Mucosa of stomach (tissue), 1 donor: ENCODE data around the gene NR2F2.

Experiments used
- H3K27me3 ChIP-seq: one replicate; pipeline ENCODE4 v1.7.0; 2013; ENCODE audit warnings: mild to moderate bottlenecking, low read length; ENCODE audit not compliant: control insufficient read depth, insufficient read depth
- H3K36me3 ChIP-seq: one replicate; pipeline ENCODE4 v1.7.0; 2013; ENCODE audit warnings: low read length; ENCODE audit not compliant: control insufficient read depth, insufficient read depth
- H3K4me1 ChIP-seq: one replicate; pipeline ENCODE4 v1.7.0; 2013; ENCODE audit warnings: mild to moderate bottlenecking, low read length; ENCODE audit not compliant: control insufficient read depth, insufficient read depth
- H3K4me3 ChIP-seq: one replicate; pipeline ENCODE4 v1.7.0; 2013; ENCODE audit warnings: low read length
- H3K9ac ChIP-seq: one replicate; pipeline ENCODE4 v1.7.0; 2013; ENCODE audit warnings: mild to moderate bottlenecking, low read length, moderate library complexity
- H3K9me3 ChIP-seq: one replicate; pipeline ENCODE4 v1.7.0; 2013; ENCODE audit warnings: mild to moderate bottlenecking, low read length, moderate library complexity; ENCODE audit not compliant: control insufficient read depth
- donor health status: Pancreatic carcinoma.

Gene NR2F2

DNA sequence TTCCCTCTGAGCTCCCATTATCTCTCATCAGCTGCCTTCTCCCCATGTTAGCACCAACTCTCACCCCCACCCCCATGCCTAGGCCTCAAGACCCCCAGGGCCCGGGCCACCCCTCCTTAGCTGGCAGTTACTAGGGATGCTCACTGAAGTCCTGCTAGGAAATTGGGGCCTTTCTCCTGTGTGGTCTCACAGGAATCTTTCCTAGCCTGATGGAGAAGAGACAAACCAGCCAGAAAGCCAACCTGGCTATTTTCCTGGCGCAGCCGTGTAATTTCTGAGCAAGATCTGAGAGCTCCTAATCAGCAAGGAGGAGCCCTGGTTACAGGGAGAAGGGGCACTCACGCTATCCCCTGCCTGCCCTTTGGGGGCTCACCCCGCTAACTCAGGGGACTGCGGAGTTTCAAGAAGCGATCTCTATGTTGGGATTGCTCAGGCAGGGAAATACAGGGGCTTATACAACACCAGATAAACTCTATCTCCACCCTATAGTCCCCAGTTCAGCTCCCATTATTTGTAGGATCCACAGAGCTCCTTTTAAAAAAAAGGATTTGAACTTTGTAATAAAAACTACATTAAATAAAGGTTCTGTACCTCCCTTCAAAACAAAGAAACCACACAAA lies 25.2 kb downstream of the NR2F2 start:
- H3K4me1 ChIP-seq: peaks cover 31% of the 10 kb centered on the region
- H3K4me3 ChIP-seq: no peak overlapping the region
- H3K36me3 ChIP-seq: no peaks in the 10 kb centered on the region
- H3K9me3 ChIP-seq: no peaks in the 10 kb centered on the region
- no peak overlapping the region for H3K9ac ChIP-seq
- H3K27me3 ChIP-seq: peaks cover 55% of the 10 kb centered on the region

DNA sequence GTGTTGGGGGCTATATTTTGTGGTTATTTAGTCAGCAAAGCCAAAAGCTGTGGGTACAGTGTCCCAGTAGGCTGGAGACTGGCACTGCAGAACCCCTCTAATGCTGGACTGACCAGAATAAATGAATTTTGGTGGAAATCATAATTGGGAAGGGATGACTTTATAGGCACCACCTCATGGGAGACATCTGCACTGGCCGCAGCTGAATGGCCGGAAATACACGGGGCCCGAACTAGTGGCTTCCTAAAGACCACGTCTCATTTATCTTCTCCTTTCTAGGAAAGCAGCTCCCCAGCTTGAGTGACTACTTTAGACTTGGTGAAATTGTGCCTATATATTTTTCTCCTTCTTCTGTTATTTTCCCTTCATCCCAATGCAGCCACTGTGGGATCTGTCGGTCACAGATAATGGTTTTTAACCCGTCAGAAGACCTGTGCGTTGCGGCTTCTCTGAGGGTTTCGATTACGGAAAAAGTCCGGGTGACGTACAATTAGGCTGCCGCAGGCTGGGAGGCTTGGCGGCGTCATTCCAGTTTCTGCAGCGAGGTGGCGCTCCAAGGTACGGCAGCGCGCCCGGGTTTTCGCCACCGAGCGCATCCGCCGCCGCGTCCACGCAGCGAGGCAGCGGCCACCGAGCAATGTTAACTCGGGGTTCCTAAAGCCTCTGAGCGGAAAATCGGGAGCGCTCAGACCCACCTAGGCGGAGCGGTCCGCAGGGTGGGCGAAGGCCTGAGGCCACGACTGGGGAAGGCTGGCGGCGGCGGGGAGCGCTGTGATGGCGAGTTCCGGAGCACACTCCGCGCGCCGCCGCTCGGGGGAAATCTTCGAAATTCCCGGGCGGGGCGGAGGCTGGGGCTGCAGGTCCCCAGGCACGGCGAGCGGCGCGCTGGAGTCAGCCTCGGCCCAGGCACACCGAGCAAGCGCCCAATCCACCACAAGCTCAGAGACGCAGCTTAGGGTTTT lies 26.3 kb downstream of the NR2F2 start:
- H3K4me3 ChIP-seq: peak overlapping the region; percentile 46
- peaks cover 66% of the 10 kb centered on the region for H3K27me3 ChIP-seq
- peaks cover 31% of the 10 kb centered on the region for H3K4me1 ChIP-seq
- no peaks in the 10 kb centered on the region for H3K9me3 ChIP-seq
- peak overlapping the region; percentile 45 for H3K9ac ChIP-seq
- no peaks in the 10 kb centered on the region for H3K36me3 ChIP-seq

- H3K9ac ChIP-seq: no peak overlapping the region
- no peak overlapping the region for H3K4me3 ChIP-seq
- peaks cover 31% of the 10 kb centered on the region for H3K4me1 ChIP-seq
Observed at GRCh38 chr15:96358001-96358801, 27.7 kb downstream of the NR2F2 start.

DNA sequence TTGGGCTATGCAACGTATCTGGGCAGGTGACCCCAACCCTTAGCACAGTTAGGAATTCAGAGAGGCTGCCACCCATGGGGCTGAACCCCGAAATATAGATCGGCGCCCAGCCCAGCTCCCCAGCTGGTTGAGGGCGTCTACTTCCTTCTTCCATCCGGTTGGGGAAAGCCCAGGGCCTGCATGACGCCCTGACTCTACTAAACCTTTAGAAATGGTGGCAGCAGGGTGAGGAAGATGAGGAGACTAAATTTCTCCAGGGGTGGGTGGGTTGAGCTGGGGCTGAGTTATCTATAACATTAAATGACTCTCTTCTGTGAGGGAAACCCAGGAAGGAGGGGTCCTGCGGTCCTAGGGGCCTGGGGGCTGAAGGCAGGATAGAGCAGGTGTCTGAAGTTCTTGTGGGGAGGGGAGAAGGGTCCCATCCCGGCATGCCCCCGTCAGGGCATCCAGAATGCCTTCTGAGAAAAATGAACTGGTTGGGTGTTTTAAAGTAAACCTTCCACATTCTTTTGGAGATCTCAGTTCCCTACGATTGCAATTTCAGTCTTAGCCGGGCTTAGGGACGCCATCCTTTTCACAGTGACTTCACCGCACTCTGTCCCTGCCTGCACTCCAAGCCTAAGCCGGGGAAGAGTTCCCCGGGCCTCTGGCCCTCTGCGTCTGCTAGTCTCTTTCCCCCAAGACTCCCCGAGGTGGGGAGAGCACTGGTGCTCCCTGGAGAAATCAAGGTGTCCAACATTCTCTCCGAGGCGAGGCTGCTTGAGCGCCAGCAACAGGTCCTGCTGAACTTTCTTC lies 28.5 kb downstream of the NR2F2 start:
- H3K4me1 ChIP-seq: peaks cover 31% of the 10 kb centered on the region
- H3K9me3 ChIP-seq: no peaks in the 10 kb centered on the region
- no peaks in the 10 kb centered on the region for H3K36me3 ChIP-seq
- peaks cover 77% of the 10 kb centered on the region for H3K27me3 ChIP-seq
- no peak overlapping the region for H3K4me3 ChIP-seq
- no peak overlapping the region for H3K9ac ChIP-seq

More at GRCh38 chr15:96358001-96358801, 27.7 kb downstream of the NR2F2 start:
- H3K27me3 ChIP-seq: peaks cover 74% of the 10 kb centered on the region
- H3K9me3 ChIP-seq: no peaks in the 10 kb centered on the region
- H3K36me3 ChIP-seq: no peaks in the 10 kb centered on the region

GRCh38 chr15:96359616-96360521 lies 29.4 kb downstream of the NR2F2 start:
- H3K4me1 ChIP-seq: peaks cover 24% of the 10 kb centered on the region
- H3K27me3 ChIP-seq: peaks cover 70% of the 10 kb centered on the region
- no peaks in the 10 kb centered on the region for H3K9me3 ChIP-seq
- peak overlapping the region; percentile 50 for H3K9ac ChIP-seq
- H3K4me3 ChIP-seq: peak overlapping the region; percentile 8
- H3K36me3 ChIP-seq: no peaks in the 10 kb centered on the region

DNA sequence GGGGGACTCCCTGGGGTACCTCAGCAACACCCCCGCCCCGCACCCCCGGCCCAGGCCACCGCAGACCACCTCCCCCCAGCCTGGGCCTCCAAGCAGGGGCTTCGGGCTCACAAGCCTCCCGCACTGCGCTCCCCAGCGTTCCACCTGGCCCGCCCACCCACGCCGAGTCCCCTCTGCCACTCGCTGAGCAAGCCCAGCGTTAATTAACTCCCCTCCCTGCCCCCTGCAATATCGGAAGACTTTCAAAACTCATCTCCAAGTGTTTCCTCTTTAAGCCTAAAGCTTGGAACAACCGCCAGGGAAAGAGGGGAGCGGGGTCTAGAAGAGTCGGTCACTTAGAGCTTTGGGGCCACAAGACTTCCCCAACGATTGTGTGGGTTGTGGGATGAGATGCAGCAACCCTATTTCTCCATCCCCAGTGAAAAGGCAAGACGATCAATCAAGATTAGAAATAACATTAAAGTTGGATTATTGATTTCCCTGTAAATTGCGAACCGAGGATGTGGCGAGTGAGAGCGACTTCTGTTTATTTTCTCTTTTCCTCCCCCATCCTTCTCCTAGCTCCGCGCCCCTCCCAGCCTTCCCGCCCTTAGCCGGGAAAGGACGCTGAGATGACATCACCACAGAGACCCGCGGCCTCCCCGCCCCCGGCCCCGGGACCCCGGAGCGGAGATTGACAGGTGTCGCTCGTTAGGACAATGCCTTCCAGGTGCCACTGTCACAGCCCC lies 30.2 kb downstream of the NR2F2 start:
- Histone ChIP-seq H3K36me3 (no peaks in the 10 kb centered on the region), H3K4me3 (no peak overlapping the region), H3K27me3 (peaks cover 68% of the 10 kb centered on the region), H3K9me3 (no peaks in the 10 kb centered on the region), H3K4me1 (peaks cover 24% of the 10 kb centered on the region), H3K9ac (no peak overlapping the region)

GRCh38 chr15:96361309-96362010 lies 31.0 kb downstream of the NR2F2 start:
- no peaks in the 10 kb centered on the region for H3K9me3 ChIP-seq
- H3K27me3 ChIP-seq: peaks cover 68% of the 10 kb centered on the region
- peaks cover 22% of the 10 kb centered on the region for H3K4me1 ChIP-seq
- no peak overlapping the region for H3K9ac ChIP-seq
- H3K36me3 ChIP-seq: no peaks in the 10 kb centered on the region
- no peak overlapping the region for H3K4me3 ChIP-seq

DNA sequence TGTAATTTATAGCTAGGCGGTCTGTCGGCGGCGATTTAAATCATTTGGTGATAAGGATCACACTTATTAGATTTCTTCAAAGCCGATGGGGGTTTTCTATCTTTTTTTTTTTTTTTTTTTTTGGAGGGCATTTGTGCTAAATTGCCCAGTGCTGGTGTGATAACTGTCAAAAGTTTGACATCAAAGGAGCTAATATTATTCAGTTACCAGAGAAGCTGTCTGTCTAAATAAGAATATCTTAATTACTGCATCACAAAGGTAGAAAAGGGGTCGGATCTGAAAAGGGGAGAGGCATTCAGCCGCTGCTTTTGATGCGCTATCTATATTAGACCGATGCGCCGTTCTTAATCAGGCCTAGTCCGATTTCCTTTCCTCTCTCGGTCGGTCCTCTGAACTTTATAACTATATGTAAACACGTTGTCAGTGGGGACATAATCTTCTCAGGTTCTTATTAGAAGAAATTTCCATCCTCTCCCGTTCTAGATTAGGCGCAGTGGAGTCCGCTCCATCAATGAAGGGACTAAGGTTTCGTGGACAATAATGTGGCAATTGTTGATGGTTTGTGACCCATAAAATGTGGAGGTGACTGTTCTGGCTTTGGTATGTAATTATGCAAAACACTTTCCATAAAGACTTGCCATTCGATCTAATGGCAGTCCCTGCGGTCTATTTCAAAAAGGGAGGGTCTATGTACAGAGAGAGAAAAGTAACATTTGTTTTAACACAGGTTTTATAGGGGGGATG lies 31.7 kb downstream of the NR2F2 start:
- no peak overlapping the region for H3K9ac ChIP-seq
- no peaks in the 10 kb centered on the region for H3K36me3 ChIP-seq
- H3K4me3 ChIP-seq: no peak overlapping the region
- H3K27me3 ChIP-seq: peaks cover 72% of the 10 kb centered on the region
- no peaks in the 10 kb centered on the region for H3K9me3 ChIP-seq
- H3K4me1 ChIP-seq: peaks cover 18% of the 10 kb centered on the region

- H3K4me3 ChIP-seq: no peak overlapping the region
- peaks cover 75% of the 10 kb centered on the region for H3K27me3 ChIP-seq
- no peak overlapping the region for H3K9ac ChIP-seq
- no peaks in the 10 kb centered on the region for H3K36me3 ChIP-seq
- H3K4me1 ChIP-seq: peaks cover 13% of the 10 kb centered on the region
- no peaks in the 10 kb centered on the region for H3K9me3 ChIP-seq
Observed at GRCh38 chr15:96362755-96363651, 32.5 kb downstream of the NR2F2 start.
